ENCODE data around the gene NFIB. TPM values are rescaled to one million over a fixed set of nuclear protein-coding genes. Genes with fewer than 3 reads are reported as not detected.

The NFIB gene
- total and polyA plus RNA-seq, 10 of the 15 experiments (the other 5 are each of a cell fraction or from before 2014, with no cell fraction given): under 0.01 to 0.19 (median 0.05) TPM; not detected in 3

DNA sequence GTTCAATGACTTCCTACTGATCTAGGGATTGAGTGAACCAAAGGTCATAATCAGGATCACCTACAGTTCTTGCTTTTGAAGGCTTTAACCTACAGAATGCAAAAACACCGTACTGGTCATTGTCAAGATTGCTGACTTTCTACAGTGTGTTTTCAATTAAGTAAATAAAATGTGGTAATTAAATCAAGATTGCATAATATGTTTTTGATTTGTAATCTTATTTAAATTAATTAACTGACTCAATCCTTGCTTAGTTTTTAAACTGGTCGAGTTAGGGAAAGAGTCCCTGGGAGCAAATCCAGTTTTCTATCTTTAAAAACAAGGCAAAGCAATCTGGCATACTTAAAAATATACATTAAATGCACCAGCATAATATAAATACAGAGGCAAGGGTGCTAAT lies 125.9 kb downstream of the NFIB start:
- TF ChIP-seq TCF12 (IDR thresholded peaks at IDR 0.05; ENCODE audit: low read depth, low read length) (no peak), POLR2AphosphoS5 (IDR thresholded peaks at IDR 0.05; ENCODE audit: low read length) (no peak), ASH2L (IDR thresholded peaks at IDR 0.05; ENCODE audit: borderline replicate concordance, low read depth) (no peak), ZNF384 (IDR thresholded peaks at IDR 0.05; ENCODE audit: borderline replicate concordance, low read depth, low read length) (no peak), NR2C2 (IDR thresholded peaks at IDR 0.05; ENCODE audit: borderline replicate concordance, control insufficient read depth, insufficient read length, low read depth) (no peak), BHLHE40 (IDR thresholded peaks at IDR 0.05; ENCODE audit: borderline replicate concordance in 1 of 2, low read depth in 2 of 2, low read length in 1 of 2) (no peak), RELA (IDR thresholded peaks at IDR 0.05; ENCODE audit: borderline replicate concordance, partially characterized antibody) (no peak), MEF2A (IDR thresholded peaks at IDR 0.05; ENCODE audit: insufficient read depth, low read depth, low read length) (no peak), RBBP5 (conservative IDR thresholded peaks at IDR 0.05) (no peak), BRCA1 (IDR thresholded peaks at IDR 0.05; ENCODE audit: low read depth, low read length) (no peak), NFIC (IDR thresholded peaks at IDR 0.05; ENCODE audit: low read depth, low read length) (no peak)
- TF ChIP-seq, protein P1, sequence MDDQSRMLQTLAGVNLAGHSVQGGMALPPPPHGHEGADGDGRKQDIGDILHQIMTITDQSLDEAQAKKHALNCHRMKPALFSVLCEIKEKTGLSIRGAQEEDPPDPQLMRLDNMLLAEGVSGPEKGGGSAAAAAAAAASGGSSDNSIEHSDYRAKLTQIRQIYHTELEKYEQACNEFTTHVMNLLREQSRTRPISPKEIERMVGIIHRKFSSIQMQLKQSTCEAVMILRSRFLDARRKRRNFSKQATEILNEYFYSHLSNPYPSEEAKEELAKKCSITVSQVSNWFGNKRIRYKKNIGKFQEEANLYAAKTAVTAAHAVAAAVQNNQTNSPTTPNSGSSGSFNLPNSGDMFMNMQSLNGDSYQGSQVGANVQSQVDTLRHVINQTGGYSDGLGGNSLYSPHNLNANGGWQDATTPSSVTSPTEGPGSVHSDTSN (IDR thresholded peaks at IDR 0.05; ENCODE audit: insufficient replicate concordance, low read depth, low read length): no peak
- DNase-seq (ENCODE audit: low read depth, low spot score) (no peak), ATAC-seq (no peak), FAIRE-seq (no peak)
- no peaks in the 10 kb centered on the region for H4K20me1 ChIP-seq (ENCODE audit: control insufficient read depth, insufficient read depth)
- H3K27ac ChIP-seq (ENCODE audit: control insufficient read depth, insufficient read depth): no peak overlapping the region
- in situ Hi-C loops (cut with MboI): no loop called here
- no TSS peak for BruUV-seq (replicated peaks)
- H3K4me2 ChIP-seq (ENCODE audit: control insufficient read depth, insufficient read depth): no peak overlapping the region
- H3K4me3 ChIP-seq: no peak overlapping the region
- no peaks in the 10 kb centered on the region for H3K4me1 ChIP-seq (ENCODE audit: control insufficient read depth, insufficient read depth, low read length)
- H3K9me3 ChIP-seq (replicated peaks; ENCODE audit: control insufficient read depth, insufficient read depth, low read length): no peaks in the 10 kb centered on the region
- 2% methylated on average over 2 of the region's 2 CpGs for WGBS (ENCODE audit: insufficient coverage, insufficient replicate concordance, low lambda C conversion rate, missing lambda C conversion rate)
- intact Hi-C loops (cut with micrococcal nuclease; ENCODE audit: unreplicated experiment): no loop called here
- ChIA-PET CTCF (no interaction called here), RAD21 (ENCODE audit: unreplicated experiment) (no interaction called here), SMC1A (ENCODE audit: uncharacterized antibody, unreplicated experiment) (no interaction called here), POLR2A (no interaction called here)
- no peaks in the 10 kb centered on the region for H3K36me3 ChIP-seq (ENCODE audit: control insufficient read depth in 2 of 2, insufficient read depth in 2 of 2, low read length in 1 of 2)
- H2AFZ ChIP-seq (ENCODE audit: control insufficient read depth, low read depth, low read length): no peak overlapping the region
- H3K27me3 ChIP-seq (replicated peaks in 1 of 2; ENCODE audit: control insufficient read depth in 2 of 2, insufficient read depth in 2 of 2, low read length in 1 of 2): no peaks in the 10 kb centered on the region
- H3K79me2 ChIP-seq (ENCODE audit: control insufficient read depth, insufficient read depth, low read length): no peaks in the 10 kb centered on the region
- no peak overlapping the region for H3K9ac ChIP-seq (ENCODE audit: control insufficient read depth, insufficient read depth, low read length)

Data from GM12878 (cell line).